Fibroblast of gingiva (primary cell): ENCODE results near the gene PRR14L.
"Not testable (repeated sequence)": the region's sequence is repeated elsewhere in the genome, so short reads cannot be mapped to it uniquely, and the experiment has no call there.

Experiments
- DNase-seq: peaks from one replicate; pipeline ENCODE4 v3.0.0-alpha.2; 2011; ENCODE audit warnings: low read depth

The PRR14L gene

DNA sequence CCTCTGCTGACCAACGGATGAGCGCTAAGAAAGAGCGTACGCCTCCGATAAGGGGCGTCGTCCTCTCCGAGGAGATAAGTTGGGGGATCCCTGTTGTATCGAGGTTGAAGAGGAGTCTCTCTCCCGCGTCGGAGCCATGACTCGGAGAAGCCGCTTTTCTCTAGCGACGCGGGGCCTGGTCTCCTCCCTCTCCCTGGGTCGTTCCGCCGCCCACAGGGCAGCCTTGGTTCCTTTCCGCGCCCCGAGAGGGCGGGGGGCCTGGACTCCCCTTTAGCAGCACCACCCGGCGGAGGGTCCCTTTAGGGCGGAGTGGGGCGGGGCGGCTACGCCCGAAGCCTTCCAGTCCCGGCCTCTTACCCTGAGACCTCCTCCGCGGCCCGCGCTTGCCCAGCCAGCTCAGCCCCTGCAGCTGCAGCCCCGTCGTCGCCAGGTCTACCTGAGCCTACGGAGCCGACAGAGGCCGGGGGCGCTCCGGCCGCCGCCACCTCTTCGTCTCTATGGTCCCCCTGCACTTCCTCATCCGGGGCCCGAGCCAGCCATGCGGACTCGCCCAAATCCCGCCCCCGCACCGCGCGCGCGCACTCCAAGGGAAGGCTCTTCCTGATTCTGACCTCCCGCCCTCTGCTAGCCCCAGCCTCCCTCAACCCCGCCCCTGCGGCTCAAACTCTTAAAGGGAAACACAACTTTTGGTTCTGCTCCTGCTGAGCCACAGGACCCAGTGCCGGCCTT is at the start of gene PRR14L:
Gene PRR14L, minus strand, starts transcription at position 497 of the 729 bp plus-strand sequence. CDS start 11,272 bp downstream, outside the sequence.
- DNase-seq: peak; percentile 90

- not testable (repeated sequence) for DNase-seq
These were observed 49.4 kb upstream of the PRR14L start for GRCh38 chr22:31799358-31799757.

DNA sequence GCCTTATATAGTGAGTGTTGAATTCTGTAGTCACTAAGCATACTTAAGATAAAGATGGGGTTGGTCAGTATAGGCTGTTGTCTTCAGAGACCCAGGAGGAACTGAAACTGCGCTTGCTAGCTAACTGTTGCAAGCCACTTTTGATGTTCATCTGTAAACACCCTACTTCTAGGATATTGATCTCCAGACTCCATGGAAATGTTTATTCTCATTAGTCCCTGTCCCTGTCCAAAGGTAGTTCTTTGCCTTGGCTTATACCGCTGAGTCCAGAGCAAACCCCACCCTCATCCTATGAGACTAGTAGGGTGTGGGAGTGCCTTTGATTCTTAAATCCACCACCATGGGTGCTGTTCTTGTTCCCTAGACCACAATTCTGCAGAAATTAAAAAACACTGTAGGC is 40.3 kb upstream of the PRR14L start:
- no peak for DNase-seq

DNA sequence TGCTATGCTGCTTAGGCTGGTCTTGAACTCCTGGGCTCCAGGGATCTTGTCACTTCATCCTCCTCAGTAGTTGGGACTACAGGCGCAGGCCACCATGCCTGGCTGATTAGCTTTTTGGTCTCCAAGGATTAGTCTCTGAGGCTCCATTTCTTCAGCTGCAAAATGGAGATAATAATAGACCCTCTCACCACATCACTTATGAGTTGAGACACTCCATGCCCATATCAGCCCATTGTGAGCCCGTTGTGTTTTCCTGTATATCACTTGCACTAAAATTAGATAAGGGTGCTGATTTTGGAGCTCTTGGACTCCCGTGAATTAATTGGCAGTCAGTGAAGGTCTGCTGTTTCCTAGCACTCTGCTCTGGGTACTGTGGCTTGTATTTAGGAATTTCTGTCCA is 39.9 kb upstream of the PRR14L start:
- DNase-seq: no peak

- no peak for DNase-seq
These were observed 26.3 kb upstream of the PRR14L start for GRCh38 chr22:31776231-31776630.

DNA sequence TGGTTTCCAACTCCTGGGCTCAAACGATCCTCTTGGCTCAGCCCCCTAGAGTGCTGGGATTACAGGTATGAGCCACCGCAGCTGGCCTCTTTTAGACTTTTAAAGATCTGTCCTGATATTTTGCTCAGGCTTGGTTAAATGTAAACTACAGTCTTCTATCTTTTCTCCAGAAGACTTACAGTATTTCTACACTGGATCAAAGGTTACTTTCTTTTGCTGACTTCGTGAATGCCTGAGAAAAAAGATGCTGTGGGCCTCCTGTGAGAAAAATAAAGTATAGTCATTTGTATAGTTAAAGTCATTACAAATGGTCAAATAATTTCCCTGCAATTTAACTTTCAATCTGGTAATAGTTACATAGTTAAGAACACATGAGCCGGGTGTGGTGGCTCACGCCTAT is 23.5 kb upstream of the PRR14L start:
- no peak for DNase-seq

DNA sequence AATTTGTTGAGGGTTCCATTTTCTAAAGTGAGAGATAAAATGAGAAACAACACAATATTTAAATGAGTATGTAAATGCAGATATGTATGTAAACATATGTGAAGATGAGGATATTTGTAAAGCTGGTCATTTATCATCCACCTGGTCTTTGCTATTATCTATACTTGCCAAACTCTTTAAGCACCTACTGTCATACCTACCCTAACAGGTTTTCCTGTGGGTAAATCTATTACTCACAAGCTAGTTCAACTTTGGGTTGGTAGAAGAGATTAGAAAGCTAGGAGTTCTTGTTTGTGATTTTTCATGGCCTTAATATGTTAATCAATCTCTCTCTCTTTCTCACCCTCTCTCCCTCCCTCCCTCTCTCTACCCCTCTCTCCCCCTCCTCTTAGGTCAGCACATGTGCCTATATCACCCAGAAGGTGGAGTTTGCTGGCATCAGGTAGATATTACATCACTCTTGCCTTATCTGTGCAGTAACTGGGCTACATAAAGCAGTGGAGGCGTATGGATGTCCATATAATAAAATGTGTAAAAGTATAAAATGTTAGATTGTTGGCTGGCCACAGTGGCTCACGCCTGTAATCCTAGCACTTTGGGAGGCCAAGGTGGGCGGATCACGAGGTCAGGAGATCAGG is 18.6 kb upstream of the PRR14L start:
- DNase-seq: no peak

- no peak for DNase-seq
These were observed 14.9 kb upstream of the PRR14L start for GRCh38 chr22:31764785-31765184.

GRCh38 chr22:31758860-31759259 is 8.9 kb upstream of the PRR14L start:
- not testable (repeated sequence) for DNase-seq

DNA sequence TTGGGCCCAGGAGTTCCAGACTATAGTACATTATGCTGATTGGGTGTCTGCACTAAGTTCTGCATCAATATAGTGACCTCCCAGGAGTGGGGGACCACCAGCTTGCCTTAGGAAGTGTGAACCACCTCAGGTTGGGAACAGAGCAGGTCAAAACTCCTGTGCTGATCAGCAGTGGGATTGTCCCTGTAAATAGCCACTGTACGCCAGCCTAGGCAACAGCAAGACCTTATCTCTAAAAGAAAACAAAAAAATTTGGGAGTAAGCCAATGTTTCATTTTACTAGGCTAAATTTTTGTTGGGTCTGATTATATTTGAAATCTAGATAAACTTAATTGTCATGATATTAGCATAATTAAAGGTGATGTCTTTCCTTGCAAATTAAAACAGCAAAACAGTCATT is 7.3 kb upstream of the PRR14L start:
- DNase-seq: no peak

GRCh38 chr22:31754813-31755212 is 4.9 kb upstream of the PRR14L start:
- no peak for DNase-seq

DNA sequence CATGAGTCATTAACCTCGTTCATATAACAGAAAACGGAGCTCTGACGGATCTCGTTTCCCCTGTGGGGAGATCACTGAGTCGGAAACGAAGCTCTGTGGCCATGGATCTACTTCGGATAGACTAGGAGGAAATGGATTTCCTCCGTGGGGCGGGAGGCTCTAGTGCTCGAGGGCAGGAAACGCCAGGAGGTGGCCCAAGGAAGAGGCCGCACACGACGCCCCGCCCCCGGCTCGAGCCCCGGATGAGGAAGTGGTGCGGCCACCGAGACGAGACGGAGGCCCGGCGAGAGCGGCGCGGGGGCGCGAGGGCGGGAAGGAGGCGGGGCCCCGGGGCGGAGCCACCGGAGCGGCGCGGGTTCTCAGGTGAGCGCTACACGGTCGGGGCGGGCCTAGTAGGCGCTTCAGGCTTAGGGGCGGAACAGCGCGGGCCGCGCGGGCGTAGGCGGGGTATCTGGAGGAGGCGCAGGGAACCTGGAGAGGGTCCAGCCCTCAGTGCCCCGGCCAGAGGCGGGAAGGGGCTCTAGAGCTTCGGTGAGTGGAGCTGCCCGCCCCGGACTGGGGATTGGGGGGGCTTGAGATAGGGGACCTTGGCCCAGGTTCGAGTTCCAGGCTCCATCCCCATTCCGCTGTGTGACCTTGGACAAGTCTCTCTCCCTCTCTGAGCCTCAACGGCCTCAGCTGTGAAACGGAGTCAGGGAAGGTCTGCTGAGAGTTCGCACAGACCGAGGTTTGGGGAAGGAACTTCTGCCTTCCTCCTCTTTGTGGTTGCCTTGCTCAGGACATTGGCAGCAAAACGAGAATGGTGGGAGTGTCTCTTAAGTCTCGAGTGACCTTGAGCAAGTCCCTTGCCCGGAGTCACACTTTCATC is 3.9 kb upstream of the PRR14L start, which contains the start of gene DEPDC5:
Gene DEPDC5, plus strand, starts transcription at position 386 of the 868 bp plus-strand sequence. CDS start 903 bp downstream, outside the sequence.
- DNase-seq: peak; percentile 92

DNA sequence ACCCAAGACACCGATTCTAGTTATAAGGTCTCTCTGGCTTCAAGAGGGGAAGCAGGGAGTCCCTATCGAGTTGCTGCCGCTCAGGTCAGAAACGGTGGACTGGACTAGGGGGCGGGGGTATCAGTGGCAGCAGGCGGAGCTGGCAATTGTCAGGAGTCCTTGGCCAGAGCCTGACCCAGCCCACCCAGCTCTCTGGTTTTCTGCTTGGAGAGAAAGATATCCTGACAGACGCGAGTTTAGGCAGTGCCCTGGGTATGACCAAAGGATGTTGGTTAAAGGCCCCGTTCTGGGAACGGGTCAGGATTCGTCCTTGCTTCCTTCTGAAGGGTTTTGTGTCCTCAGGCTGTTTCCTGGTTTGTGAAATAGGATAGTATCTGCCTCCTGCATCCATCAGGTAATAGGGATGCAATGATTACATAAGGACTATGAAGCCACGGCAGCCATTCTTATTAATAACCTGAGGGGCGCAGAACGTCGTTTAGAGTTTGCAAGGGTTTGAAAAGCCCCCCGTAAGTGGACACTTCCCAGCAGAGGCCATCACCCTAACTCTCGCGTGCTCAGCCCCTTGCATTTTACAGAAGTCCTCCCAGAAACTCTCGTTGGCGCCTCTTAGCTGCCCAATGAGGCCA is 3.2 kb upstream of the PRR14L start:
- DNase-seq: no peak

DNA sequence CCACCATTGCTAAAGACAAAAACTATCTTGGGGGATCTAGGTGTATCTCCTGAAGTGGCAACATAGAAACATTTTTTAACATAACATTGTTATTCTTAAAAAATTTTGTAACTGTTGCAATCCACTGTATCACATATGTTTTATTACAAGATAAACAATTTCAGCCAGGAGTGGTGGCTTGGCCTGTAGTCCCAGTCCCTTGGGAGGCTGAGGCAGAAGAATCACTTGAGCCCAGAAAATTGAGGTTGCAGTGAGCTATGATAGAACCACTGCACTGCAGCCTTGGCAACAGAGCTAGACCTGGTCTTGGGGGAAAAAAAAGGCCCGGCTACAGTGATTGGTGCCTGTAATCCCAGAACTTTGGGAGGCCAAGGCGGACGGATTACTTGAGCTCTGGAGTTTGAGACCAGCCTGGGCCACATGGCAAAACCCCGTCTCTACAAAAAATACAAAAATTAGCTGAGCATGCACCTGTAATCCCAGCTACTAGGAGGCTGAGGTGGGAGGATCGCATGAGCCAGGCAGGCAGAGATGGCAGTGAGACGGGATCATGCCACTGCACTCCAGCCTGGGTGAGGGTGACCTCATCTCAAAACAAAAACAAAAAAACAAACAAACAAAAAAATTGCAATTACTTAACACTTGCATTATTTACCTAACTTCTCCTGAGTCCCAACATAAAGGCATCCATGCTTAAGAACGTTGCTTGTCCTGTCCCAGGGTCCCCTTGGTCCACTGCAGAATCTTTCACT is 2.3 kb upstream of the PRR14L start:
- peak; percentile 59 for DNase-seq

DNA sequence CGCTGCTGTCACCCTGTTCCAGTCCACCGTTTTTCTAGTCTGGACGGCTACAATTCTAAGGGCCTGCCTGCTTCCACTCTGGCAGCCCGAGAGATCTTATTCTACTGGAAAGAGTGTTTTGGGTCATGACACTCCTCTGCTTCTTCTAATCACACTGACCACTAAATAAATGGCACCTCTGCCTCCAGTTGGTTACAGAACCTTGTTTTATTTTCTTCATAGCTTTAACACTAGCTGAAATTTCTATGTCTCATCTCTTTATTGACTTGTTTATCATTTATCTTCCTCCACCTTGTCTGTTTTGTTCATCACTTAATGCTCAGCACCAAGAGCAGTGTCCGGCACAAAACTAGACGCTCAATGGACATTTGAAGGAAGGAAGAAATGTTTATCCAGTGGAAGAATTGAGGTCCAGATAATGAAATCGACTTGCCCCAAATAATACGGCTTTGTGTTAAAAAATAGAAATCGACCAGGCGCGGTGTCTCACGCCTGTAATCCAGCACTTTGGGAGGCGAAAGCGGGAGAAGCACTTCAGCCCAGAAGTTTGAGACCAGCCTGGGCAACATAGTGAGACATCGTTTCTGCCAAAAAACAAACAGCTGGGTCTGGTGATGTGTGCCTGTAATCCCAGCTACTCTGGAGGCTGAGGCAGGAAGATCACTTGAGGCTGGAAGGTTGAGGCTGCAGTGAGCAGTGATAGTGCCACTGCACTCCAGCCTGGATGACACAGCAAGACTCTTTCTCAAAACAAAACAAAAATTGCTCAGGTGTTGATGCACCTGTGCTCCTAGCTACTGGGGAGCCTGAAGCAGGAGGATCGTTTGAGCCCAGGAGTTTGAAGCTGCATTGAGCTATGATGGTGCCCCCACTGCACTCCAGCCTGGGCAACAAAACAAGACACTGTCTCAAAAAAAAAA is 693 bp upstream of the PRR14L start:
- DNase-seq: no peak

GRCh38 chr22:31748490-31748889 is 1.4 kb downstream of the PRR14L start:
- no peak for DNase-seq

- no peak for DNase-seq
These were observed 2.5 kb downstream of the PRR14L start for GRCh38 chr22:31747441-31747840.

- DNase-seq: no peak
These were observed 6.1 kb downstream of the PRR14L start for GRCh38 chr22:31743871-31744270.

GRCh38 chr22:31742682-31743081 is 7.2 kb downstream of the PRR14L start:
- no peak for DNase-seq

DNA sequence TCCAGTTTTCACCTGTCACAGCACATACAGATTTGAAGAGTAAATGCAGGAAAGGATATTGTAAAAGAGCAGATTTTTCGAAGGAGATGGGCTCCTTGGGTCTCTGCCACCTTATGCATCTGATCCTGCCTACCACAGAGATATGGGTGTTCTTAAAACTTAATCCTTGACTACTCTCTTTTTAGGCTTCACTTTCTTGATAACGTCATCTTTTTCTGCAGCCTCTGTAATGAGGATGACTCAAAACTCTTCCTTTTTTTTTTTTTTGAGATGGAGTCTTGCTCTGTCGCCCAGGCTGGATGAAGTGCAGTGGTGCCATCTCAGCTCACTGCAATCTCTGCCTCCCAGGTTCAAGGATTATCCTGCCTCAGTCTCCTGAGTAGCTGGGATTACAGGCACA is 7.8 kb downstream of the PRR14L start:
- DNase-seq: no peak
